GM12865 (cell line): ENCODE results near the gene TRAPPC5.

Experiments
- DNase-seq: peaks from one replicate; pipeline ENCODE4 v3.0.0; 2010; ENCODE audit warnings: low read depth
- H3K4me3 ChIP-seq: 2 replicates; pipeline ENCODE4 v1.5.1; 2011; ENCODE audit warnings: mild to moderate bottlenecking, low read depth, low read length, control low read depth
- CTCF ChIP-seq: IDR thresholded peaks from 2 replicates; pipeline ENCODE4 v1.5.1; 2011; ENCODE audit warnings: low read length, control low read depth, low read depth, inconsistent platforms; ENCODE audit not compliant: insufficient read depth; ENCODE audit errors: missing control alignments

The TRAPPC5 gene

GRCh38 chr19:7647156-7647555 is 33.5 kb upstream of the TRAPPC5 start:
- DNase-seq, result no peak

GRCh38 chr19:7648265-7649014 is 32.2 kb upstream of the TRAPPC5 start:
- no peak overlapping the region for H3K4me3 ChIP-seq
- TF ChIP-seq CTCF, result no peak
- DNase-seq, result peak; percentile 73

More at GRCh38 chr19:7647156-7647555, 33.5 kb upstream of the TRAPPC5 start:
- TF ChIP-seq CTCF, result no peak
- no peak overlapping the region for H3K4me3 ChIP-seq

- no peak for TF ChIP-seq CTCF
- DNase-seq, result no peak
- no peak overlapping the region for H3K4me3 ChIP-seq
Measured at GRCh38 chr19:7650148-7650547, 30.5 kb upstream of the TRAPPC5 start.

GRCh38 chr19:7652061-7652641 is 28.5 kb upstream of the TRAPPC5 start:
- TF ChIP-seq CTCF, result peak; percentile 93
- H3K4me3 ChIP-seq, result peak overlapping the region; percentile 28

GRCh38 chr19:7654401-7654800 is 26.2 kb upstream of the TRAPPC5 start:
- no peak for TF ChIP-seq CTCF
- no peak overlapping the region for H3K4me3 ChIP-seq
- DNase-seq, result no peak

More at GRCh38 chr19:7652061-7652641, 28.5 kb upstream of the TRAPPC5 start:
- DNase-seq, result peak; percentile 89

- no peak overlapping the region for H3K4me3 ChIP-seq
- TF ChIP-seq CTCF, result no peak
- no peak for DNase-seq
Measured at GRCh38 chr19:7655581-7655980, 25.1 kb upstream of the TRAPPC5 start.
